Chondrocyte (in vitro differentiated cells): ENCODE results near the gene HOXB2. TPM values are rescaled to one million over a fixed set of nuclear protein-coding genes. Genes with fewer than 3 reads are reported as not detected.

Source experiments
- DNase-seq: peaks from one replicate; pipeline ENCODE4 v3.0.0; 2021; ENCODE audit warnings: mixed read lengths, low spot score
- H3K27ac Mint-ChIP-seq: one replicate; pipeline ENCODE4 v1.8.0; 2021; ENCODE audit warnings: mild to moderate bottlenecking, moderate library complexity, mixed read lengths; ENCODE audit not compliant: unreplicated experiment
- H3K27me3 Mint-ChIP-seq: 2 replicates; pipeline ENCODE4 v1.8.0; 2021; ENCODE audit warnings: low read depth, mixed read lengths
- H3K36me3 Mint-ChIP-seq: 2 replicates; pipeline ENCODE4 v1.8.0; 2021; ENCODE audit warnings: low read depth, mixed read lengths
- H3K4me1 Mint-ChIP-seq: 2 replicates; pipeline ENCODE4 v1.8.0; 2021; ENCODE audit warnings: low read depth, mild to moderate bottlenecking, mixed read lengths
- H3K4me3 Mint-ChIP-seq: one replicate; pipeline ENCODE4 v1.8.0; 2021; ENCODE audit warnings: mild to moderate bottlenecking, moderate library complexity, mixed read lengths; ENCODE audit not compliant: unreplicated experiment
- H3K9me3 Mint-ChIP-seq: 2 replicates; pipeline ENCODE4 v1.8.0; 2021; ENCODE audit warnings: low read depth, mixed read lengths
- CTCF ChIP-seq: fragments of 200-600 bp; sonication (generic); IDR thresholded peaks from 2 replicates; pipeline ENCODE4 v1.5.0; 2021; ENCODE audit warnings: antibody characterized with exemption, mild to moderate bottlenecking, moderate library complexity
- total RNA-seq: library from RNA; stranded (reverse); gene quantifications from 3 replicates; pipeline ENCODE4 v1.2.1, GENCODE V29; 2021

Gene HOXB2
- total RNA-seq, 1 donor from 2014 or later, result 0.72 TPM

- Mint-ChIP-seq H3K27ac (no peak overlapping the region), H3K4me1 (peaks cover 9% of the 10 kb centered on the region)
Observed at GRCh38 chr17:48559122-48559839, 14.4 kb upstream of the HOXB2 start.

GRCh38 chr17:48558831-48559121, 13.9 kb upstream of the HOXB2 start:
- Mint-ChIP-seq H3K36me3 (no peaks in the 10 kb centered on the region), H3K9me3 (no peaks in the 10 kb centered on the region), H3K4me1 (peaks cover 10% of the 10 kb centered on the region), H3K27ac (no peak overlapping the region), H3K4me3 (no peak overlapping the region), H3K27me3 (peaks cover 93% of the 10 kb centered on the region)
- DNase-seq, result no peak
- TF ChIP-seq CTCF, result no peak

More at GRCh38 chr17:48559122-48559839, 14.4 kb upstream of the HOXB2 start:
- no peaks in the 10 kb centered on the region for H3K36me3 Mint-ChIP-seq
- H3K9me3 Mint-ChIP-seq, result no peaks in the 10 kb centered on the region
- H3K4me3 Mint-ChIP-seq, result no peak overlapping the region
- TF ChIP-seq CTCF, result no peak
- H3K27me3 Mint-ChIP-seq, result peaks cover 89% of the 10 kb centered on the region
- no peak for DNase-seq

DNA sequence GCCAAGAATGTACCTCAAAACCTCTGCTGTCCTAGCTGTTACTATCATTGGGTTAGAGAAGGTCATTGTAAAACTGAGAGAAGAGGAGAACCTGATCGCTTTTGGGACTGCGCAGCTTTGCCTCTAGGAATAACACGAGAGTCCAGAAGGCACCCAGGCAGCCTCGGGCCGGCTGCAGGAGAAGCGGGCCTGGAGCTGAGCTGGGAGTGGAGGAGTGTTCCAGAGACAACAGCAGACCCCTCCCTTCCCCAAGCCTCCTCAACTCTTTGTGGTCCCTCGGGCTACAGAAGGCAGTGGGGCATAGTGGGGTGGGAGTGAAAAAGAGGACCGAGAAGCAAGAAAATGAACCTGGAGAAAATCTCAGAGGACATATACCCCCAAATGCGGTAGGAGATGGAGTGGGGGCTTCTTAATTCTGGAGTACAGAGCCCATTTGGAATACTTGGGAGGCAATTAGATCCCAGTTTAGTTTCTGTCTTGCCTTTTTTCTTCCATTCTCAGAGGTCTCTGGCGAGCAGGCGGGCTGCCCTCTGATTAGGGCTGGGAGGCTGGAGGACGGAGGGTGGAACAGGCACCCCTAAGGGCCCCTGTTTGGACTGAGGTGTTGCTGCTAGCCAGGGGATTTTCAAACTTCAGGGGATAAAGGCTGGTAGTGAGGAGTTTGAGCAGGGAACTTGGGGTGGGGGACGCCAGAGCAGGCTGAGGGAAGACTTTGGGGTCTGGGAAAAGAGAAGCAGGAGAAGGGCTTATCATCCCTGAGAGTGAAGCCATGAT, 13.3 kb upstream of the HOXB2 start:
- DNase-seq, result no peak
- no peak overlapping the region for H3K4me3 Mint-ChIP-seq

DNA sequence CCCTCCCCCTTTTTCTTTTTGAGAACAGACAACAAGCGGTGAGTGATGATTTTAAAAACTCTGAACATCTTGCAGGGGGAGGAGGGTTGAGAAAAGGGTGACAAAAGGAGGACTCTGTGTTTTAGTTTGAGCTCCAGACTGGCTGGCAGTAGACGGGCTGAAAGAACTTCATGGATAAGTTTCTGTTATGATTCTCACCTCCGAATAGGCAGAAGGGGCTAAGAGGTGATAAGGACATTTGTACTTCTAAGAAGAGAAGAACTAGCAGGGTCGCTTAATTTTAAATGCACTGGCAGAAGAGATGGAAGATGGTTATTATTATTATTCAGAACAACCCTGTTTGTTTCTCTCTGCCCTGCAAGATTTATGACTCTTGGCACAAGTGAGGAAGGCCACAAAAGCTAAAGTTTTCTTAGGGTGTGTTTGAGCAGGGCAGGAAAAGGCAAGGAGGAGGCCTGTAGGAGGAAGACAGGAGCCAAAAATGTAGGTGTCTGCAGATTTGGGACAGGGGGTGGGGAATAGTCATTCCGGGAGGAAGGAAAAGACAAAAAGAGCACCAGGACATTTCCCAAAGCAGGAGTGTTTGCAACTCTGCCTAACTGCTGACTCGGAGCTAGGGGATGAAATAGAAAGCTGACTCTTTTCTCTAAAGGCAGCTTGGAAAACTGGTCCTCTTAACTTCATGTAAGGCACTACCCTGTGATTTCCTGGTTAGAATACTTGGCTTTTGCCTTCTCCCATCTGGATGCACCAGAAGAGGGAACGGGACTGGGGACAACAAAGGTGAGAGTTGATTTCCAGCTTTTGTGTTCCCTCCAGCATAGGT, 11.9 kb upstream of the HOXB2 start:
- no peak overlapping the region for H3K4me3 Mint-ChIP-seq
- H3K27me3 Mint-ChIP-seq, result peaks cover 89% of the 10 kb centered on the region
- TF ChIP-seq CTCF, result no peak
- no peak overlapping the region for H3K27ac Mint-ChIP-seq
- no peak for DNase-seq
- no peaks in the 10 kb centered on the region for H3K36me3 Mint-ChIP-seq
- no peaks in the 10 kb centered on the region for H3K9me3 Mint-ChIP-seq
- H3K4me1 Mint-ChIP-seq, result peaks cover 10% of the 10 kb centered on the region

More for the DNA sequence above, 13.3 kb upstream of the HOXB2 start:
- Mint-ChIP-seq H3K36me3 (no peaks in the 10 kb centered on the region), H3K9me3 (no peaks in the 10 kb centered on the region), H3K27me3 (peaks cover 93% of the 10 kb centered on the region), H3K4me1 (peaks cover 10% of the 10 kb centered on the region), H3K27ac (no peak overlapping the region)
- TF ChIP-seq CTCF, result no peak

DNA sequence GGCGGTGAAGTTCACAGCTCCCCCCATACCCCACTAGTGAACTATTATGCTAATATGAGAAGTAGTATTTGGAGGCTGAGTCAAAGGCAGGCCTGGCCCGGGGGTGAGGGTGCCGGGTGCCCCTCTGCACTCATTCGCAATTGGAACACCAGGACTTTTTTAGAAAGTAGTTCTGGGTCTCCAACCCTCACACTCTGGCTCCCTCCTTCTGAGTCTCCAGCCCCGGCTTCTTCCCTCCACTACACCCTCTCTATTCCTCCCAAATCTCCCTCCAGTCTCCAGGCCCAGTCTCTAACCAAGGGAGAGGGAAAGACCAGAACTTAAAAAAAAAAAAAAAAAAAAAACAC, 11.3 kb upstream of the HOXB2 start:
- peaks cover 10% of the 10 kb centered on the region for H3K4me1 Mint-ChIP-seq
- no peak overlapping the region for H3K4me3 Mint-ChIP-seq
- H3K27me3 Mint-ChIP-seq, result peaks cover 87% of the 10 kb centered on the region
- H3K9me3 Mint-ChIP-seq, result no peaks in the 10 kb centered on the region
- no peak for DNase-seq
- no peak for TF ChIP-seq CTCF
- H3K27ac Mint-ChIP-seq, result no peak overlapping the region
- H3K36me3 Mint-ChIP-seq, result no peaks in the 10 kb centered on the region
